Measurements from ENCODE around the gene ADM. TPM values are rescaled to one million over a fixed set of nuclear protein-coding genes. Genes with fewer than 3 reads are reported as not detected.
A peak's percentile ranks its signal among the peaks of the same experiment; 100 is the strongest.
"Not testable (repeated sequence)": the region's sequence is repeated elsewhere in the genome, so short reads cannot be mapped to it uniquely, and the experiment has no call there.

The ADM gene
- 10 to 100 TPM; 11.7 to 14.4 TPM for total RNA-seq

GRCh38 chr11:10304495-10305261 lies at the start of gene ADM:
TSS of gene ADM (plus strand) at chr11:10305073. CDS start at chr11:10305701, 628 bp downstream.
- peaks cover 16% of the 10 kb centered on the region for H3K36me3 Mint-ChIP-seq (ENCODE audit: low read depth)
- H3K4me1 Mint-ChIP-seq, result peaks cover 46% of the 10 kb centered on the region
- ChIA-PET POLR2A (no interaction called here), CTCF (interaction anchor here (0.6 to 1.7 kb wide), 13 partner anchors 9 to 731 kb away, joined by 3 to 10 read pairs (median 4); partner anchors contain the start of gene WEE1)
- peak within 1 kb of the TSS; percentile 58 for H3K27ac Mint-ChIP-seq
- H3K9me3 Mint-ChIP-seq (ENCODE audit: low read depth), result no peaks in the 10 kb centered on the region
- peak within 1 kb of the TSS; percentile 77 for H3K4me3 Mint-ChIP-seq
- H3K27me3 Mint-ChIP-seq, result peaks cover 46% of the 10 kb centered on the region
- DNase-seq (peak; percentile 72), ATAC-seq (peak; percentile 25)
- intact Hi-C loops (cut with DNase I, micrococcal nuclease), result loop anchor here (1.0 to 10.0 kb wide), 16 partner anchors 10 to 1620 kb away; partner anchors contain the start of genes USP47 (in 2 of the 2), AMPD3 (in 1 of the 2), DENND5A (in 1 of the 2) and IPO7 (in 1 of the 2)

GRCh38 chr11:10255388-10256125 lies 49.3 kb upstream of the ADM start:
- no peaks in the 10 kb centered on the region for H3K36me3 Mint-ChIP-seq (ENCODE audit: low read depth)
- H3K27ac Mint-ChIP-seq, result no peak overlapping the region
- no peak overlapping the region for H3K4me3 Mint-ChIP-seq
- DNase-seq (no peak), ATAC-seq (no peak)
- no peaks in the 10 kb centered on the region for H3K27me3 Mint-ChIP-seq
- CTCF ChIA-PET, result interaction anchor here (1.1 to 1.2 kb wide), 2 partner anchors 21 to 73 kb away, joined by 3 to 4 read pairs; no protein-coding TSS in a partner anchor
- H3K4me1 Mint-ChIP-seq, result no peaks in the 10 kb centered on the region
- POLR2A ChIA-PET, result no interaction called here
- intact Hi-C loops (cut with DNase I, micrococcal nuclease), result no loop called here
- no peaks in the 10 kb centered on the region for H3K9me3 Mint-ChIP-seq (ENCODE audit: low read depth)

- Mint-ChIP-seq H3K36me3 (ENCODE audit: low read depth) (no peaks in the 10 kb centered on the region), H3K27me3 (no peaks in the 10 kb centered on the region), H3K27ac (no peak overlapping the region), H3K4me1 (no peaks in the 10 kb centered on the region), H3K9me3 (ENCODE audit: low read depth) (no peaks in the 10 kb centered on the region), H3K4me3 (no peak overlapping the region)
- POLR2A ChIA-PET, result no interaction called here
- DNase-seq (no peak), ATAC-seq (no peak)
- CTCF ChIA-PET, result interaction anchor here (1.3 kb wide), 1 partner anchor 50 kb away, joined by 6 read pairs; no protein-coding TSS in a partner anchor
- intact Hi-C loops (cut with DNase I, micrococcal nuclease), result no loop called here
These were observed 47.4 kb upstream of the ADM start for GRCh38 chr11:10257478-10257877.

- Mint-ChIP-seq H3K4me3 (no peak overlapping the region), H3K36me3 (ENCODE audit: low read depth) (no peaks in the 10 kb centered on the region), H3K27me3 (no peaks in the 10 kb centered on the region), H3K4me1 (no peaks in the 10 kb centered on the region), H3K9me3 (ENCODE audit: low read depth) (no peaks in the 10 kb centered on the region), H3K27ac (no peak overlapping the region)
- no peak for ATAC-seq
- no peak for DNase-seq
- CTCF ChIA-PET, result no interaction called here
- POLR2A ChIA-PET, result no interaction called here
- intact Hi-C loops (cut with DNase I, micrococcal nuclease), result no loop called here
These were observed 43.1 kb upstream of the ADM start for GRCh38 chr11:10261821-10262220.

GRCh38 chr11:10263929-10264328 lies 40.9 kb upstream of the ADM start:
- POLR2A ChIA-PET, result no interaction called here
- no peaks in the 10 kb centered on the region for H3K9me3 Mint-ChIP-seq (ENCODE audit: low read depth)
- no peak overlapping the region for H3K4me3 Mint-ChIP-seq
- DNase-seq (no peak), ATAC-seq (no peak)
- intact Hi-C loops (cut with DNase I, micrococcal nuclease), result no loop called here
- H3K4me1 Mint-ChIP-seq, result no peaks in the 10 kb centered on the region
- H3K27ac Mint-ChIP-seq, result no peak overlapping the region
- CTCF ChIA-PET, result interaction anchor here (1.0 kb wide), 1 partner anchor 18 kb away, joined by 3 read pairs; no protein-coding TSS in a partner anchor
- no peaks in the 10 kb centered on the region for H3K36me3 Mint-ChIP-seq (ENCODE audit: low read depth)
- no peaks in the 10 kb centered on the region for H3K27me3 Mint-ChIP-seq

GRCh38 chr11:10264716-10265115 lies 40.2 kb upstream of the ADM start:
- H3K36me3 Mint-ChIP-seq (ENCODE audit: low read depth); intact Hi-C loops (cut with DNase I, micrococcal nuclease); H3K27me3 Mint-ChIP-seq; DNase-seq; H3K4me1 Mint-ChIP-seq; H3K9me3 Mint-ChIP-seq (ENCODE audit: low read depth); POLR2A ChIA-PET; CTCF ChIA-PET; H3K27ac Mint-ChIP-seq; ATAC-seq; H3K4me3 Mint-ChIP-seq: not testable (repeated sequence)

GRCh38 chr11:10265936-10266335 lies 38.9 kb upstream of the ADM start:
- no peak for ATAC-seq
- intact Hi-C loops (cut with DNase I, micrococcal nuclease), result no loop called here

GRCh38 chr11:10267821-10268220 lies 37.1 kb upstream of the ADM start:
- no peaks in the 10 kb centered on the region for H3K27me3 Mint-ChIP-seq
- ATAC-seq, result no peak
- H3K27ac Mint-ChIP-seq, result no peak overlapping the region
- CTCF ChIA-PET, result interaction anchor here (0.6 kb wide), 1 partner anchor 328 kb away, joined by 3 read pairs; no protein-coding TSS in a partner anchor
- H3K4me3 Mint-ChIP-seq, result no peak overlapping the region
- DNase-seq, result no peak
- POLR2A ChIA-PET, result no interaction called here
- H3K9me3 Mint-ChIP-seq (ENCODE audit: low read depth), result no peaks in the 10 kb centered on the region
- intact Hi-C loops (cut with DNase I, micrococcal nuclease), result no loop called here
- H3K36me3 Mint-ChIP-seq (ENCODE audit: low read depth), result no peaks in the 10 kb centered on the region
- no peaks in the 10 kb centered on the region for H3K4me1 Mint-ChIP-seq

More at GRCh38 chr11:10265936-10266335, 38.9 kb upstream of the ADM start:
- ChIA-PET POLR2A (no interaction called here), CTCF (no interaction called here)
- Mint-ChIP-seq H3K27me3 (no peaks in the 10 kb centered on the region), H3K4me3 (no peak overlapping the region), H3K36me3 (ENCODE audit: low read depth) (no peaks in the 10 kb centered on the region), H3K27ac (no peak overlapping the region), H3K4me1 (no peaks in the 10 kb centered on the region), H3K9me3 (ENCODE audit: low read depth) (no peaks in the 10 kb centered on the region)
- DNase-seq, result no peak

GRCh38 chr11:10268746-10269488 lies 36.0 kb upstream of the ADM start:
- Mint-ChIP-seq H3K36me3 (ENCODE audit: low read depth) (no peaks in the 10 kb centered on the region), H3K27ac (no peak overlapping the region), H3K9me3 (ENCODE audit: low read depth) (no peaks in the 10 kb centered on the region), H3K27me3 (no peaks in the 10 kb centered on the region), H3K4me3 (no peak overlapping the region), H3K4me1 (peaks cover 3% of the 10 kb centered on the region)
- intact Hi-C loops (cut with DNase I, micrococcal nuclease), result no loop called here
- DNase-seq (no peak), ATAC-seq (no peak)
- ChIA-PET POLR2A (no interaction called here), CTCF (interaction anchor here (0.5 to 1.4 kb wide), 6 partner anchors 12 to 60 kb away, joined by 3 to 5 read pairs (median 4); no protein-coding TSS in a partner anchor)

- Mint-ChIP-seq H3K27me3 (no peaks in the 10 kb centered on the region), H3K4me1 (peaks cover 7% of the 10 kb centered on the region), H3K27ac (no peak overlapping the region), H3K36me3 (ENCODE audit: low read depth) (no peaks in the 10 kb centered on the region), H3K4me3 (no peak overlapping the region), H3K9me3 (ENCODE audit: low read depth) (no peaks in the 10 kb centered on the region)
- ChIA-PET POLR2A (no interaction called here), CTCF (no interaction called here)
- peak; percentile 68 for ATAC-seq
- intact Hi-C loops (cut with DNase I, micrococcal nuclease), result no loop called here
- no peak for DNase-seq
These were observed 32.7 kb upstream of the ADM start for GRCh38 chr11:10272132-10272531.

GRCh38 chr11:10273738-10274137 lies 31.1 kb upstream of the ADM start:
- Mint-ChIP-seq H3K9me3 (ENCODE audit: low read depth) (no peaks in the 10 kb centered on the region), H3K36me3 (ENCODE audit: low read depth) (no peaks in the 10 kb centered on the region), H3K27me3 (no peaks in the 10 kb centered on the region), H3K4me3 (no peak overlapping the region), H3K4me1 (peaks cover 7% of the 10 kb centered on the region), H3K27ac (no peak overlapping the region)
- ATAC-seq (no peak), DNase-seq (no peak)
- ChIA-PET CTCF (interaction anchor here (0.7 kb wide), 1 partner anchor 9 kb away, joined by 3 read pairs; no protein-coding TSS in a partner anchor), POLR2A (no interaction called here)
- intact Hi-C loops (cut with DNase I, micrococcal nuclease), result no loop called here

Data from activated CD4-positive, alpha-beta T cell treated with anti-CD3 and anti-CD28 coated beads for 36 hours (primary cell).